NCI-H748 treated with DMSO at 0.1 percent for 48 hours (cell line): ENCODE data around the gene TP53TG5.

ENCODE experiments used
- DNase-seq: peaks from one replicate; lab custom pipeline; 2025; lab: John Stamatoyannopoulos, UW

The TP53TG5 gene

DNA sequence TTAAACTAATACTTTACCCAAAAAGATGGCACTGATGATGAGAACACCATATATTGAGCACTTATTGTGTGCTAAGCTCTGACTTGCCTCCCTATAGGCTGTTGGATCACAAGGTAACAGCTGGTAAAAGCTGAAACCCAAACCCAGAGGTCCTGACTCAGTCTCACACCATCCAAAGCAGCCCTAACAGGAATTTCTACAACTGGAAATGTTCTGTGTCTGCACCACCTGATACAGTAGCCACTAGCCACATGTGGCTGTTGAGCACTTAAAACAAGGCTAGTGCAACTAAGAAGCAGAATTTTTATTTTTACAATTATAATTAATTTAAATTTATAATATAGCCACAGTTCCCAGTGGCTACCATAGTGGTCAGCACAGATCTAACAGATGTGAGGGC is 54.4 kb downstream of the TP53TG5 start:
- no peak for DNase-seq

DNA sequence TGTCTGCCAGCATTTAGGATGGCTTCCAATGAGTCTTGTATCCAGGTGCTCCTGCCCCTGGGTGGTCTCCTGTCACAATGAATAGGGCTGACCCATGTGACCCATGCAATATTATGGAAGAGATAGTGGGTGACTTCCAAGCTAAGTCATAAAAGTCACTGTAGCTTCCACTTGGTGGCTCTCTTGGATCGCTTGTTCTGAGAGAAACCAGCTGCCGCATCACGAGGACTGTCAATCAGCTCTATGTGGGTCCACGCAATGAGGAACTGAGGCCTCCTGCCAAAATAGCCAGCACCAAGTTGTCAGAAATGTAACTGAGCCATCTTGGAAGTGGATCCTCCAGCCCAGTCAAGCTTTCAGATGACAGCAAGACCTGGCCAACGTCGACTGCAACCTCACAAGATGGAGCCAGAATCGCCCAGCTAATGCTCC is 55.2 kb downstream of the TP53TG5 start:
- peak; percentile 7 for DNase-seq
